ENCODE results near the gene DCST2.
A peak's percentile ranks its signal among the peaks of the same experiment; 100 is the strongest.

DCST2 gene

DNA sequence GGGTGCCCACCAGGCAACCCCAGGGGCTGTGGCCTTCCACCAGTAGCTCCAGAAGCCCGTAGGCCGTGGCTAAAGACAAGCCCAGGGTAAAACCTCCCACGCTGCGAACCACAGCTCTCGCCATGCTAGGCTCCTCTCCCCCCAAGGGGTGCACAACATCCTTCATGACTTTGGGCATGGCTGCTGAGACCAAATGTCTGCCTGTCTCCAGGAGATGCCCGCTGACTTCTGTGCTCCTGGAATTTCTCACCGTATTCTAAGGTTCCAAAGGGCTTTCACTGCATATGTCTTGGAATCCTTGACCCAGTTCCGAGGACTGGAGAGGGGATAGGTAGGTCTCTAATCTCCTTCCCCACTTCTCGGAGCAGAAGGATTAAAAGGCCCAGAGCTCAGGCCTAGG, at the start of gene DCST2, which contains the start of gene DCST1:
Gene DCST2, minus strand, starts transcription at position 258 of the 400 bp plus-strand sequence. Its CDS starts 80 bp downstream, at position 178.
Gene DCST1, plus strand, starts transcription at position 301 of the 400 bp plus-strand sequence. CDS start 213 bp downstream, outside the sequence.
- DNase-seq (no peak), ATAC-seq (no peak)

DNA sequence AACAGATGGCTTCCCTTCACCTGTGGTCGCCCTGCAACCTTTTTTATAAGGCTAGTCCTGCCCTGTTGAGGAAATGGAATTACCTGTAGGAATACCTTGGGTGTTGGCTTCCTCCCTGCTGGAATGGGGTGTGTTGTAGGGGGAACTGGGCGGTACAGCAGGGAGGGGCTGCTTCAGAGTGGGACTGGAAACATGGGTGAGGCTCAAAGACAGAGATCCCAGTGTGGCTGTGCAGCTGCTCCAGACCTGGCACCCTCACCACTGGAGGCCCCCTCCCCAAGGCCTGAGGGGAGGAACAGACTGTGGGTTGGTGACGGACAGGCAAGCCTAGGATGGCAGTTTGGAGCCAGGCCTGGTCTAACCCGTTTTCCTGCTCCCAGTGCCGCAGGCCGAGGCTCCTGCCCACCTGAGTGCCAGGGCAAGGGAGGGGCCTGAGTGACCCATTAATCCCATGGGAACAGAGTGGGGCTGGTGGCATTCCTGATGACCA, 49.5 kb upstream of the DCST2 start:
- no peak for DNase-seq
- ATAC-seq: no peak

DNA sequence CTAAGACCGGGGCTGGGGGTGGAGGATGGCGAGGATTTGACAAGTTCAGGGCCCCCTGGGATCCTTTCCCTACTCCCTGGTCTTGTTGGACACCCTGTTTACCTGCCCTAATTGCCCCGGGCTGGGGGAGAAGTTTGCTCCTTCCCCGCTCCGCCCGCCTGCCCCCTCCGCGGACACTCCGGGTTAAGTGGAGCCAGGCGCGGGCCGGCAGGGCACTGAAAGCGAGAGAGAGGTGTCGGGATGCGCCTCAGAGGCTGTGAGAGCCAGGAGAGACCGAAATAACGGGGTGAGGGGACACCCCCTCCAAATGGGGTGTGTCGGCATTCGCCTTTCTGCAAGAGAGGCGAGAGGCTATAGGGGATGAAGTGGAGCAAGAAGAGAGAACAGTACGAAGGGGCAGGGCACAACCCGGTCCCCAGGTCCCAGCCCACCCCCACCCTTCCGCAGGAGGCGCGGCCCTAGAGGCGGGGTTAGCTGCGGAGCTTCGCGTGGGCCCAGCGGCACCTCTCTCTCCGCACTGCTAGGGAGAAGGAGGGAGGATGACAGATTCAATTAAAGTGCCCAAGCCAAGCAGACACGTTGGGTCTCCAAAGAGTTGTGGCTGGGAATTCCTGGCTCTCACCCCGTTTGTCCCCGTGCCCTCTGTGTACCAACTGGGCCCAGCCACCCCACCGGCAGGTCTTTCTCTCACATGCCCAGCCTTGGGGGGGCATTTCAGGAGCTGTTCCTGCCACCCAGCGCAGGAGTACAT, 48.9 kb upstream of the DCST2 start:
- DNase-seq (no peak), ATAC-seq (no peak)

DNA sequence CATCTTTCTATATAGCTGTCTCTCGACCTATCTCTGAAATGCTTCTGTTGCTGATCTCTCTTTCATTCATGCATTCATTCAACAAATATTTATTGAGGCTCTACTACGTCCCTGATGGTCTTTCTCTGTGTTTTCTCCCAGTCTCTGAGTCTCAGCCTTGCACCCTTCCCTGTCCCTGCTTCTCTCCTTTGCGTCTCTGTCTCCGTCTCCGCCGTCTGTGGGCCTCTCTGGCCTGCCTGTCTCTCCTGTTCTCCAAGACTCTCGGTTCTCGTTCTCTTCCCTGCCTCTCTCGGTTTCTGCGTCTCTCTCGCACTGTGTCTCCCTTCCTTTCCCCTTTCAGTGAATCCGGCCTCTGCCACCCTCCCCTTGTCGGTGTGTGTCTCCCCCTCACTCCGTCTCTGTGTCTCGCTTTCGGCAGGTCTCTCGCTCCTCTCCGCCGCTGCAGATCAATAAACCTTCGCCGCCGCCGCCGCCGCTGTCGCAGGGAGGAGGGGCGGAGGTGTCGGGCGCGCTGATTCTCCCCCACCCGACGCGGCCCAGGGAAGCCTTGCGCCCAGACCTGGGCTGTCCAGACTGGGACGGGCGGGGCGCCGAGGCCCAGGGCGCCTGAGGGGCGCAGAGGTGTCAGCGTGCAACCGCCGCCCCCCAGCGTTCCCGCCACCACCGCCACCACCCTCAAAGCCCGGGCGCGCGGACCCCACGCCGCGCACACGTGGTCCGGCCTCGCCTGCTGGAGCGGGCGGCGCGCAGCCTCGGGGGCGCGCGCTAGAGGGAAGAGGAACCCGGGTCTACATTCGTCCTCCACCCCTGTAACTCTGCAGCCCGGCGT, 48.1 kb upstream of the DCST2 start:
- DNase-seq (no peak), ATAC-seq (no peak)

DNA sequence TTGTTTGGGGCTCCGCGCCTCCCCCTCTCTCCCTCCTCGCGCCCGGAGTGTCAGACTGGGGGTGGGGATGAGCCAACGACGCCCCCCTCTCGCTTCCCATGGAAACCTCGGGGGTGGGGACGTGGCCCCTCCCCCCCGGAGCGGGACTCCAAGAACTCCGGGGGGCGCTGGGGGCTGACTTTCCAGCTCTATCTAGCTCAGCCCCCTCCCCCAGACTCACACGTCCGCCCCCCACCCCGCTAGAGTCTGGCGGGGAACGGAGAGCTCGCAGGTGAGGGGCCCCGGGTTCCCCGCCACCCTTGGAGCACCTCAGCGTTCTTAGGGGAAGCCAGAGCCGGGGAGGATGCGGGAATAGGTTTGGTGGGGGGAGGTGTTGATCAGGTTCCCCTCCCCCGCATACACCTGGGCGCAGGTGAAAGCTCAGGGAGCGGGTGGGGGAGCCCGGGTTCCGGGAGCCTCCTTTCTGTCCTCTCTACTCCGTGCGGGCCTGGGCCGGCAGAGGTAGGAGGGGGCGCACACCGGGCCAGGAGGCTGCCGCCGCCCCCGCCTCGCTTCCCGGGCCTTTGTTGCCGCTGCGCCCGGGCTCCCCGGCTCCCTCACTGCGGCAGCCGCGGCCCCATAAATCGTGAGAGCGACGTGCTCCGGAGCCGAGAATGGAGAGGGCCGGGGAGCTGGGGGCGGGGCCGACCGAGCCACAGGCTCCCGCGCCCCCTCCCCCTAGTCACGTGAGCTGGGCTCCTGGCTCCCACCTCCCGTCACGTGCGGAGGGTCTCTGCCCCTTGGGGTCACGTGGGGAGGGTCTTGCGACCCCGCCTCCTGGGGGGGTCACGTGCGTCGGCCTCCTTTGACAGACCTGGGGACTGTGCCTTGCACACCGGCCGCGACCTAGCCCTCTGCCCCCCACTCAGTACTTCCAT, 47.0 kb upstream of the DCST2 start:
- DNase-seq (peak; percentile 46), ATAC-seq (no peak)

DNA sequence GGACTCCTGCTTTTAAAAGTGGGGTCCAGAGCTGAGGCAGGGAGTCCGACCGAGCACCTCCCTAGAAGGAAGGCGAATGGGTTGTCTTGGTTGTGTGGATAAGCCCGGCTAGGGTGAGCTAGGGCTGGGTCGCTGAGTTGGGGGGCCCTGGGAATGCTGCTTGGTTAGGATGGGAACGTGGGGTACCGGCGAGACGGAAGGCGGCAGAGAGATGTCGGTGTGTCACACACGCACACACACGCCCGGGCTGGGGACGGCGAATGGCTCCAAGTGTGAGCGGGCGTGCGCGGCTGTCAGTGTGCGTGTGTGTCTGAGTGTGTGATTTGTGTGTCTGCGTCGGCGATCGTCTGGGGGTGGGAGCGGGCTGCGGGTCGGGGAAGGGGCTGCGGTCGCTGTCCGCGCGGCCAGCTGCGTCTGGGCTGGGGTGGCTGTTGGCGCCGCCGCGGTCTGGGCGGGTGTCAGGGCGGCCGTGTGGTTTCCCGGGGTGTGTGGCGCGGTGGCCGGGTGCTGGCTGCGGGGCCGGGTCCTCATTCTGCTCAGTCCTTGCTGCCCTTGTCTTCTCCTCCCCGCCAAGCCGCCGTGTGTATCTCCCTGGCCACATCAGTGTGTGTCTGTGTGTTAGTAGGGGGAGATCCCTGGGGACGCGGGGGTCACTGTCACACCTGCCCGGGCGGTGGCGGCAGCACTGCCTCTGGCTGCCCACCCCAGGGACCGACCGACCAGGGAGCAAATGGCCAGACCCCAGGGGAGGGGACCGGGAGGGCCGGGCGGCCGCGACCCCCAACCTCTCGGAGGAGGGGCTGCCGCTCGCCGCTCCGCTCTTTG, 46.1 kb upstream of the DCST2 start:
- no peak for ATAC-seq
- DNase-seq: no peak

DNA sequence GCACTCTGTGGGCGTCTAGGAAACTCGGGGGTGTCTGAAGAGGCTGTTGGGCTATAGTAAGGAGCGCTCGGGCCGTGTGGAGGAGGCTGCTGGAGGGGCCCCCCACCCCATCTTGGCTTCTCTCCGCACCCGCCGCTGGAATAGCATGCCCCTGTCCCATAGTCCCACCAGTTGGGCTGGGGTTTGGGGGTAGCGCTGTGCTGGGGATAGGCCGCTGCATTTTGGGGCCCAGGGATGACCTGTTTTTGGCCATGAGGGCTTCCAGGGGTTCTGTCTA, 45.6 kb upstream of the DCST2 start:
- ATAC-seq (no peak), DNase-seq (no peak)

DNA sequence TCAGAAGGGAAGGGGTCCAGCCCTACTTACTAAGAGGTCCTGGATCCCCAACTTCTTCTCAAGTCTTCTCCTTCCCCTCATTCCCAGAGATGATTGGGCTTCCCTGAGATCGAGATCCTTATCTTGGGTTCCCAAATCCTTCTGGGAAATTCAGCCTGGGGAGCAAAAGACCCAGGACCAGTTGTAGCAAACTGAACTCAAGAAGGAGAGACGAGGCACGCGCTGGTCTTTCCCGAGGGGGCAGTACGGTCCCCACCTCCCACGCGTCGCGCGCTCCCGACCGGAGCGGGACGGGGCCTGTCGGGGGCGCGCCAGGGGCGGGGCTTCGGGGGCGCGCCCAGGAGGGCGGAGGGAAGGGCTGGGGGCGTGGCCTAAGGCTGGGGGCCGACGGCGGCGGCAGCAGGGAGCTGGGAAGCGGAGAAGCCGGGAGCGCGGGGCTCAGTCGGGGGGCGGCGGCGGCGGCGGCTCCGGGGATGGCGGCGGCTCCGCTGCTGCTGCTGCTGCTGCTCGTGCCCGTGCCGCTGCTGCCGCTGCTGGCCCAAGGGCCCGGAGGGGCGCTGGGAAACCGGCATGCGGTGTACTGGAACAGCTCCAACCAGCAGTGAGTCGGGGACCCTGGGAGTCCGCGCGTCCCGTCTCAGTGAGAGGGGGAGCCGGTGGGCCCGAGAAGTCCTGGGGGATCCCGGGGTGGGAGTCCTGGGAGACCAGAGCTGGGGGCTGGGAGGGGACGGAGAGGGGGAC, 45.1 kb upstream of the DCST2 start, which contains the start of gene EFNA3:
Gene EFNA3, plus strand, starts transcription at position 369 of the 741 bp plus-strand sequence. Its CDS starts 105 bp downstream, at position 474.
- DNase-seq (peak; percentile 80), ATAC-seq (peak; percentile 33)

DNA sequence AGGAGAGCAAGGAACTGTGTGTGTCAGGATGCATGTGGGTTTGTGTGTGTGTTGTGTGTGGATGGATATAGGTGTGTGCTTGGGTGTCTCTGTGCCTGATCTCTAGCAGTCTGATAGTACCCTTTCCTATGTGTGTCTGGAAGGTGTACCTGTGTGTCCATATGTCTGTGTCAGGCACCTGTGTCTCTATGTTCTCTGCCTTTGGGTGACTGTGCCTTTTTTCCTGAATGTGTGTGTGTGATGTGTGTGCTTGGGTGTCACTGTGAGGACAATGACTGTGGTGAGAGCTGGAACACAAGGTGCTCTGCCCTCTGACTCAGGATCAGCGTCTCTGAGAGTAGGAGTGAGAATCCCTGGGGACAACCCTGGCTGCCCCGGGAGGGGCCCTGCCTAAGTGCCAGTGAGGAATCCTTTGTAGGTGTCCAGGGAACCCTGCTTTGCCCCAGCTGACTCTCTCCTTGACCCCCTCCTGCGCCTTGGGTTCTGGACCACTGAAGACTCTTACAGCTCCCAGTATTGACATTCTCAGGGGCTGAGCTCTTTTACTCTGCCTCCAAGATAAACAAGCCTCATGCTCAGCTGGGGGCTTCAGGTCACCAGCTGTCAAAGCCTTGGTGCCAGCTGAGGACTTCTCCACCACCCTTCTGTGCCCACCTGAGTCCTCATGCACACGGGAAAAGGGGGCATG, 44.3 kb upstream of the DCST2 start:
- DNase-seq (no peak), ATAC-seq (no peak)

DNA sequence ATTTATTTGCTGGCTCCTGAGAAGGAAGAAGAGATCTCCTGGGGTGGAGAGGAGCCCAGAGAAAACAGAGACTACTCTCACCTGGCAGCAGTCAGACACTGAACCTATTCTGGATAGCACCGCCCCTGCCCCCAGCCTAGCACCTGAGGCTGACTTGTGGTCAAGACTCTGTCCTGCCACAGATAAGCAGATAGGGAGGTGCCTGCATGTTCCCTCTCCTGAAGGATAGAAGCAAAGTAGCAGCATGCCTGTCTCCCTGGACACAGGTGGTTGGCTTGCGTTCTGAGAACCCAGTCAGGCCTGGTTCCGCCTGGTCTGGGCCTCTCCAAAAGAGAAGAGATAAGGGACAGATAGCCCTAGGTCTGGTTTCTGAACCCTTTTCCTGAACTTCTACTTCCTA, 43.8 kb upstream of the DCST2 start:
- DNase-seq (no peak), ATAC-seq (no peak)

DNA sequence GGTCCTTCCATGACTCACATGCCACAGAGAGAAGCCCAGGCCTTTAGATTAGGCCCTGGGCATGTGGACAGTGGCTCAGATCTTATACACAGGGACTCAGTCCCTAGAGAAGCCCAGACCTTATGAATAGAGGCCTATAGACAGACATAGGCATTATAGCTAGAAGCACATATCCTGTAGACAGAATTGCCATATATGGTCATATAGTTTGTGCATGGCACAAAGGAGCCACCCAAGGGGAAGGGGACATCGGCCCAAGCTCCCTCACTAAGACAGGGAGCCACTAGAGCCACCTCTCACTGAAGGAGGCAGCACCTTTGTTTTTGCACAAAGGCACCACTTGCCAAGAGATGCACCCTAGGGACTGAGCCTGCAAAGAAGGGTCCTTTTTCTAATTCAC, 42.8 kb upstream of the DCST2 start:
- no peak for ATAC-seq
- no peak for DNase-seq

DNA sequence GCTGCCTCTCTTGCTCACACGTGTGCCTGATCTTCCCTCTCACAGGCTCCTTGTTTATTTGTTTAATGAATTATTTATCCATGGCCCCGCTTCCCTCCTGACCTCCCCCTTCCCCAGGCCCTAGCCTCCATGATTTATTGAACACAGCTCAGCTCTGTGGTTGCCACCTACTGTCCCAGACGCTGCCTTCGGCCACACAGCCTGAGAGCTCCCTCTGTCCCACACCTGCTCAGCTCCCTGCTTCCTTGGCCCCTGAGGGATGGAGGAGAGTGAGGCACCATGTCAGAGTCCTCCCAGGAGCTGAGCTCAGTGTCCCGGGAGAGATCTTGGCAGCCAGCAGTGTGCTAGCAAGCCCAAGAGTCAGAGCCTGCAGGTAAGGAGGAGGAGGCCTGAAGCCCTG, 42.0 kb upstream of the DCST2 start:
- DNase-seq (no peak), ATAC-seq (no peak)

DNA sequence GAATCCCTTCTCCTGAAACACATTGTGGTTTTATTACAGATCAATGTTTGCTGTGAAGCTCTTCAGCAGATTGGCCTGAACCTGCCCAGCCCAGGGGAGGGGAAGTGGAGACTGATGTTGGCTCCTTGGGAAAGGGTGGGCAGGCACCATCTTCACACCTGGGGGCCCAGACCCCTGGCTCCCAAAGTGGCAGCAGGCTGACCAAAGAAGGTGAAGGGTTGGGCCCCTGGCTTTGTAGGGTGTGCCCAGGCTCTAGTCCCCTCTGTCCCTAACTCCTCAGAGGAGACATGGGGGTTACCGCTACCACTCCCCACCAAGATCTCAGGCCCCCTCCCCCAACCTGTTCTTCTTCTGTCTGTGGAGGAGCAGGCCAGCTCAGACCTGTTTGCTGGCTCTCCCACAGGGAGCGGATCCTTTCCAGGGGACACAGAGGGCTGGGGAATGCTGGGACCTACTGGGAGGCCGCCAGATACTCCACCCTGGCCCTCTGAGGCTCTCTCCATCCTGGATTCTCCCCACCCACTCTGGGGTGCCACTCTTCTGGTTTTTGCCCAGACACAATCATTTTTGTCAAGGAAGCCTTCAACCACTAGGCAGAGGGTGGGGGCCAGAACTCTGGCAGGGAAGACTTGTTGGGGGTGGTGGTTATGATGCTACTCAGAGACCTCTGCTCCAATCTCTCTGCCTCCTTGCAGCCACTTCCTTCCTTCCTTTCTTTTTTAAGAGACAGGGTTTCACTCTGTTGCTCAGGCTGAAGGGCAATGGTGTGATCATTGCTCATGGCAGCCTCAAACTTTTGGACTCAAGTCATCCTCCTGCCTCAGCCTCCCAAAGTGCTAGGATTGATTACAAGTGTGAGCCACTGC, 40.0 kb upstream of the DCST2 start:
- ATAC-seq (no peak), DNase-seq (no peak)

DNA sequence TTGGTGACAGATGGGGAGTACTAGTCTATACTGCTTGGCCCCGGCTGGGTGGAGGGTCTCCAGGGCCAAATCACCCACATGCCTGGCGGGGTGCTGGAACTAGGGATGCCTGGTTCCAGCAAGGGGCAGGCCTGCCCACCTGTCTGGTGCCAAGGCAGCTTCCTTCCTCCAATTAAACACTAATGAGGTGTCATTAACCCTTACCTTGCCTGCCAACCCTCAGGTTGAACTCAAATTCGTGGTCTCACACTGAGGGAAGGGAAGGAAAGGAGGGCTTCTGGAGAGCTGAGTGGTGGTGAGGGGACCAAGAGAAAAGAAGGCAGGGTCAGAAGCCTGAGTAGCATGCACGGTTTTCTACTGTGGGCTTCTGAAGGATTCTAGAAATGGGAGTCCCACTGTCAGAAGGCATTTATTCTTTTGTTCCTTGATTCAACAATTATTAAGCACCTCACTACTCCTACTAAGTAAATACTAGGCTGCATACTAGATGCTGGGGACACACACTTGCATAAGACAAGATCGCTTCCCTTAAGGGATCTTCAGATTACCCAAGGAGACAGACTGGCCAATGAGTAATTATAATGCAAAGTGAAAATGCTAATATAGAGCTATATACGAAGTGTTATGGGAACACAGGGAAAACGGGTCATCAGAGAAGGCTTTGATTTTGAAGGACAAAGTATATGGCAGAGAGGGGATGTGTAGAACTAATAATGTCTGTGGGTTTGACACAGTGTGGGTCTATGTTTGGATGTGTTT, 39.1 kb upstream of the DCST2 start:
- no peak for ATAC-seq
- no peak for DNase-seq

DNA sequence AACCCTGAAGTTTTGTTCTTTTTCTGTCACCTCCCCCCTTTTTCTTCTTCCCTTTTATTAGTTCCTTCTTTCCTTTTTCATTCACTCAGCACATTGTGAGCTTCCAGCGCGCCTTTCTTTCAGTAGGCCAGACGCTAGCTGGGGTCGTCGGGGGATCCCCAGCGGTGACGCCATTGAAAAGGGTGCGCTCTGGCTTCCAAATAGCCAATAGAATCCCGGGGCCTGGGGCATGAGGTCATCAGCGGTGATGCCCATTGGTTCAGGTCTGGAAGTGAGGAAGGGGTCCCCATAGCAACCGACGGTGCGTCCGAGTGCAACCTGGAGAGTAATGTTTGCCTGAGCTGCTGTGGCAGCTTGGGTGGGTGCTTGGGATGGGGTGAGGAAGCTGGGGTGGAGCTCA, 38.1 kb upstream of the DCST2 start:
- ATAC-seq (no peak), DNase-seq (no peak)

DNA sequence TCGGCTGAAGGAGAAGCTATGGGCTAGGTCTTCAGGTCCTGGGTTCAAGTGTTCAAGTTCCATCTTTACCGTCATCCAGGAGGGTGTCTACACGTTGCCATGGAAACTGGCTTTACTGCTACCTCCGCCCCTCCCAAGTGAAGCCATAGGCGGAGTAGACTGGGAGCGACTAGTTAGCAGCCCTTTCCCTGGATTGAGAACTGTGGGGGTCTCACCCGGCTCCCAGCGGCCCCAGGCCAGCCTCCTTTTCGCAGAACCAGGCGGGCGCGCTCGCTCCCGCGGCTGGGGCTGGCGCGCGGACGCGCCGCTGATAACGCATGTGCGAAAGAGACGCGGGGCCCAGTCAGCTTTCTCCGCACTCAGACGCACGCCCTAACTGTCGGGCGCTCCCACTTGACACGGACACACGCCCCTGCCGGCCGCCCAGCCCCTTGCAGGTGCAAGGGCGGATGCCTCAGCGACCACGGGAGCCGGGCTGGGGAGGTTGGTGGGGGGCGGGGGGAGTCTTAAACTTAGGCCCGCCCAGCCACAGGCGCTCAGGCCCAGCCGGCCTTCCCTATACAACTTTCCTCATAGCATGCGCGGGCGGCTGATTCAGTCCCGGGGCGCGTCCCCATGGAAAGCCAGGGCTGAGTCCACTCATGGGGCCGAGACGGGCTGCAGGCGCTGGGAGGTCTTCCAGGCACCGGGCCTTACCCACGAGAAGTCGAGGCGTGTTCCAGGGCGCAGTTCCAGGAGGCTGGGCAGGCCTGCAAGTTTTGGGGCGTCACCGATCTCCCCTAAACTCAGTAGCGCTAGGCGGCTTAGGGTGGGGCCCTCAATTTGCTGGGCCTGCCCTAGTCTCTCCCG, 37.4 kb upstream of the DCST2 start:
- DNase-seq: peak; percentile 80
- ATAC-seq: peak; percentile 87

DNA sequence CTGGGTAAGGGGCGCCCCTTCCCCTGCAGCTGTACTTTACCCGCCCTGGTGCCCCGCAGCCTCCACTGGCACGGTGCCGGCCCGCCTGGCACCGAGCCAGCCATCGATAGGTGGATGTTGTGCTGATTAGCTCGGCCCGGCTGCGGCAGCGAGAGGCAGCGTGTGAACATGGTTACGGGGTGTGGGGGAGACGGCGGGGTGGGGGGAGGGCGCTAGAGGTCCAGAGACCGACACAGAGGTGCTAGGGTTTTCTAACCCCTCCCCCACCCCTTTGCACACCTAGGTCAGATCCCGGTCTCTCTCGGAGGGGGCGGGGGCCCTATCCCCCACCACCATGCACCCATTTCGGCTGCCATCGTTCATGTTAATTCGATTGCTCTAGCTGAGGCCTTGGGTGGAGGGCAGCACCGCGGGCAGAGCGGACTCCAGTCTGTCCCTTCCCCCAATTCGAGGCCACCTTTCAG, 36.6 kb upstream of the DCST2 start:
- DNase-seq (no peak), ATAC-seq (no peak)
